GM18517 (cell line): Measurements from ENCODE around the gene PRMT7.

ENCODE experiments used
- ATAC-seq: cut with Tn5 transposase; IDR thresholded peaks from one replicate; pipeline ENCODE4 v1.9.1; 2021; ENCODE audit warnings: mild to moderate bottlenecking, moderate library complexity; ENCODE audit not compliant: unreplicated experiment

PRMT7 gene

GRCh38 chr16:68373528-68374245 is 62.9 kb downstream of the PRMT7 start:
- no peak for ATAC-seq

- no peak for ATAC-seq
These were observed 63.5 kb downstream of the PRMT7 start for GRCh38 chr16:68374246-68374805.

- no peak for ATAC-seq
These were observed 64.3 kb downstream of the PRMT7 start for GRCh38 chr16:68374961-68375660.

- no peak for ATAC-seq
These were observed 65.2 kb downstream of the PRMT7 start for GRCh38 chr16:68375801-68376536.

- ATAC-seq: no peak
These were observed 65.8 kb downstream of the PRMT7 start for GRCh38 chr16:68376590-68376989.

- no peak for ATAC-seq
These were observed 66.4 kb downstream of the PRMT7 start for GRCh38 chr16:68377221-68377620.

- ATAC-seq: no peak
These were observed 67.0 kb downstream of the PRMT7 start for GRCh38 chr16:68377667-68378393.

- no peak for ATAC-seq
These were observed 67.9 kb downstream of the PRMT7 start for GRCh38 chr16:68378436-68379415.

GRCh38 chr16:68379472-68380347 is 68.9 kb downstream of the PRMT7 start:
- ATAC-seq: no peak

- no peak for ATAC-seq
These were observed 69.5 kb downstream of the PRMT7 start for GRCh38 chr16:68380348-68380670.

- ATAC-seq: no peak
These were observed 70.0 kb downstream of the PRMT7 start for GRCh38 chr16:68380676-68381362.

GRCh38 chr16:68381363-68381724 is 70.5 kb downstream of the PRMT7 start:
- no peak for ATAC-seq

- ATAC-seq: no peak
These were observed 71.5 kb downstream of the PRMT7 start for GRCh38 chr16:68382296-68382718.

- no peak for ATAC-seq
These were observed 73.0 kb downstream of the PRMT7 start for GRCh38 chr16:68383858-68384257.

- ATAC-seq: no peak
These were observed 73.7 kb downstream of the PRMT7 start for GRCh38 chr16:68384288-68385161.

- ATAC-seq: no peak
These were observed 74.6 kb downstream of the PRMT7 start for GRCh38 chr16:68385371-68385770.

GRCh38 chr16:68386628-68387027 is 75.8 kb downstream of the PRMT7 start:
- ATAC-seq: no peak
